Breast epithelium (tissue), 4 donors: ENCODE data around the gene CBX6. TPM values are rescaled to one million over a fixed set of nuclear protein-coding genes. Genes with fewer than 3 reads are reported as not detected.

Experiments
- DNase-seq, 2 donors: peaks; one replicate each; pipeline ENCODE4 v3.0.0-alpha.2; 2019; ENCODE audit warnings: low spot score in 2 of 2
- H3K27ac ChIP-seq, 2 donors: fragments of 200-600 bp; sonication (generic) in 1 of 2; one replicate each; pipeline ENCODE4 v1.5.1; 2016 to 2019; ENCODE audit warnings: mild to moderate bottlenecking in 1 of 2
- H3K27me3 ChIP-seq, 2 donors: fragments of 200-600 bp; sonication (generic) in 1 of 2; one replicate each; pipeline versions ENCODE4 v1.5.1 to v1.6.0; 2017 to 2019; ENCODE audit warnings: control low read depth in 1 of 2, mild to moderate bottlenecking in 1 of 2
- H3K36me3 ChIP-seq: fragments of 200-600 bp; one replicate; pipeline ENCODE4 v1.5.1; 2019
- H3K4me1 ChIP-seq, 2 donors: fragments of 200-600 bp; sonication (generic); one replicate each; pipeline ENCODE4 v1.5.1; 2016 to 2019; ENCODE audit warnings: control low read depth in 1 of 2
- H3K4me3 ChIP-seq, 3 donors: fragments of 200-600 bp; sonication (generic); 1 replicate in 2 of 3; 2 replicates in 1 of 3; pipeline ENCODE4 v1.5.1; 2016 to 2019; ENCODE audit warnings: mild to moderate bottlenecking in 3 of 3, moderate library complexity in 2 of 3
- H3K9me3 ChIP-seq, 2 donors: fragments of 200-600 bp; sonication (generic) in 1 of 2; one replicate each; pipeline ENCODE4 v1.5.1; 2016 to 2019; ENCODE audit warnings: control low read depth in 1 of 2
- POLR2A ChIP-seq: fragments of 450-650 bp; IDR thresholded peaks from one replicate; pipeline ENCODE4 v1.6.1; 2016; ENCODE audit warnings: antibody characterized with exemption, mild to moderate bottlenecking, moderate library complexity
- POLR2AphosphoS5 ChIP-seq, 3 donors: sonication (generic); formaldehyde crosslinking; IDR thresholded peaks; one replicate each; pipeline ENCODE4 v1.6.1; 2017; ENCODE audit warnings: antibody characterized with exemption in 3 of 3
- intact Hi-C: fragments of 100-400 bp; cut with DNase I; formaldehyde crosslinking; loops from one replicate; pipeline ENCODE4 v1.15.1; 2023; ENCODE audit warnings: low total_unique reads
- total RNA-seq, 3 donors: library from RNA; depleted of rRNA; stranded (reverse); fragments of >200 nt; gene quantifications; one replicate each; pipeline ENCODE4 v1.1.0, GENCODE V29; 2016
- TF ChIP-seq, protein P1 (sequence below), 3 donors: fragments of 450-650 bp; IDR thresholded peaks; one replicate each; pipeline ENCODE4 v1.5.1; 2016 to 2017; ENCODE audit warnings: antibody characterized with exemption in 3 of 3, mild to moderate bottlenecking in 3 of 3, moderate library complexity in 3 of 3

CBX6 gene
- total RNA-seq, 3 donors from 2014 or later: 20.2 to 34.7 (median 25.9) TPM

DNA sequence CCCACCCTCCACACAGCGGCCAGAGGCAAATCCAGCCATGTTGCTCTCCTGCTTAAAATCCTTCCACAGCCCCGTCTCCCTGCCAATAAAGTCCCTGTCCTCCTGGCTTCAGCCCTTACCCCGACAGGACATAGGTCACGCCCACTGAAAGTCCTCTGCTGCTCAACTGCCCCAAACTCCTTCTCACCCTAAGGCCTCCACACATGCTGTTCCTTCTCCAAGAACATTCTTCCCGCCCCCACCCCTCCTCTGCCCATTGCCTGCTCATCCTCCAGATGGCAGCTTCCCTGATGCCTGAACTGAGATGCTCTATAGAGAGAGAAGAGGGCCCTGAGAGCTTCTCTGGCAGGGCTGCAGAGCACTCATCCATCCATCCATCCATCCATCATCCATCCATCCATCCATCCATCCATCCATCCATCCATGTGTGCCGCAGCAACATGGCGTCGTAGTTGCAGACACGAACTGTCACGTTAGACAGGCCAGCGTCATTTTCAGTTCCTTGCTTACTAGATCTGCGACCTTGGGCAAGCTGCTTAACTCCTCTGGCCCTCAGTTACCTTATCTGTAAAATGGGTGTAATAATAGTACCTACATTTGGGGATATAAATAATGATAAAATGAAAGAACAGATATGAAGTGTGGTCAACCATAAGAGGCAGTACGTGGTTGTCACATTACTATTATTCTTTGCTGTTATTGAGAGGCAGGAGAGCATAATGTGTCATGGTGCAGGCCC lies 37.6 kb downstream of the CBX6 start:
- no peak for DNase-seq
- Histone ChIP-seq H3K4me3 (no peak overlapping the region), H3K27me3 (no peaks in the 10 kb centered on the region), H3K27ac (no peak overlapping the region), H3K9me3 (no peaks in the 10 kb centered on the region), H3K36me3 (no peaks in the 10 kb centered on the region), H3K4me1 (no peaks in the 10 kb centered on the region)
- intact Hi-C loops: no loop called here
- no peak for TF ChIP-seq POLR2AphosphoS5 (IDR thresholded peaks at IDR 0.05)
- TF ChIP-seq POLR2A: no peak
- TF ChIP-seq, protein P1, sequence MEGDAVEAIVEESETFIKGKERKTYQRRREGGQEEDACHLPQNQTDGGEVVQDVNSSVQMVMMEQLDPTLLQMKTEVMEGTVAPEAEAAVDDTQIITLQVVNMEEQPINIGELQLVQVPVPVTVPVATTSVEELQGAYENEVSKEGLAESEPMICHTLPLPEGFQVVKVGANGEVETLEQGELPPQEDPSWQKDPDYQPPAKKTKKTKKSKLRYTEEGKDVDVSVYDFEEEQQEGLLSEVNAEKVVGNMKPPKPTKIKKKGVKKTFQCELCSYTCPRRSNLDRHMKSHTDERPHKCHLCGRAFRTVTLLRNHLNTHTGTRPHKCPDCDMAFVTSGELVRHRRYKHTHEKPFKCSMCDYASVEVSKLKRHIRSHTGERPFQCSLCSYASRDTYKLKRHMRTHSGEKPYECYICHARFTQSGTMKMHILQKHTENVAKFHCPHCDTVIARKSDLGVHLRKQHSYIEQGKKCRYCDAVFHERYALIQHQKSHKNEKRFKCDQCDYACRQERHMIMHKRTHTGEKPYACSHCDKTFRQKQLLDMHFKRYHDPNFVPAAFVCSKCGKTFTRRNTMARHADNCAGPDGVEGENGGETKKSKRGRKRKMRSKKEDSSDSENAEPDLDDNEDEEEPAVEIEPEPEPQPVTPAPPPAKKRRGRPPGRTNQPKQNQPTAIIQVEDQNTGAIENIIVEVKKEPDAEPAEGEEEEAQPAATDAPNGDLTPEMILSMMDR (IDR thresholded peaks at IDR 0.05): no peak

DNA sequence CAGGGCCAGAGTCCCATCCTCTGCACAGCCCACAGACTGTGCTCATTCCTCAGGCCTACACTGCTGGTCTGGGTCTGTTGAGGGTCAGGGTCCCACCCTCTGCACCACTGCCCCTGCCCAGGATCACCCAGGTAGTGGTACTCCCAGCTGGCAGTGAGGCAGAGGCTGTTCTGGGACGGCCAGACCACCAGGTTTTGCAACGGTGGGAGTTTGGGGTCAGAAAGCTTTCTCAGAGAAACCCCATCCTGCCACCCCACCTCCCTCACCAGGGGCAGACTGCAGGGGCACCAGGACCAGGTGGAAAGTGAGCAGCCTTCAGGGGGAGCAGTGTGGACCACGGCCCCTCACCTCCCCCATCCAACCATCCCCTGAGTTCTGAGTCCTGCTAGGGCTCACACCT lies 39.0 kb downstream of the CBX6 start:
- Histone ChIP-seq H3K27ac (no peak overlapping the region), H3K36me3 (no peaks in the 10 kb centered on the region), H3K4me3 (no peak overlapping the region), H3K4me1 (no peaks in the 10 kb centered on the region), H3K27me3 (no peaks in the 10 kb centered on the region), H3K9me3 (no peaks in the 10 kb centered on the region)
- no peak for DNase-seq
- TF ChIP-seq, protein P1 (IDR thresholded peaks at IDR 0.05): no peak
- TF ChIP-seq POLR2A: no peak
- TF ChIP-seq POLR2AphosphoS5 (IDR thresholded peaks at IDR 0.05): no peak
- intact Hi-C loops: no loop called here

DNA sequence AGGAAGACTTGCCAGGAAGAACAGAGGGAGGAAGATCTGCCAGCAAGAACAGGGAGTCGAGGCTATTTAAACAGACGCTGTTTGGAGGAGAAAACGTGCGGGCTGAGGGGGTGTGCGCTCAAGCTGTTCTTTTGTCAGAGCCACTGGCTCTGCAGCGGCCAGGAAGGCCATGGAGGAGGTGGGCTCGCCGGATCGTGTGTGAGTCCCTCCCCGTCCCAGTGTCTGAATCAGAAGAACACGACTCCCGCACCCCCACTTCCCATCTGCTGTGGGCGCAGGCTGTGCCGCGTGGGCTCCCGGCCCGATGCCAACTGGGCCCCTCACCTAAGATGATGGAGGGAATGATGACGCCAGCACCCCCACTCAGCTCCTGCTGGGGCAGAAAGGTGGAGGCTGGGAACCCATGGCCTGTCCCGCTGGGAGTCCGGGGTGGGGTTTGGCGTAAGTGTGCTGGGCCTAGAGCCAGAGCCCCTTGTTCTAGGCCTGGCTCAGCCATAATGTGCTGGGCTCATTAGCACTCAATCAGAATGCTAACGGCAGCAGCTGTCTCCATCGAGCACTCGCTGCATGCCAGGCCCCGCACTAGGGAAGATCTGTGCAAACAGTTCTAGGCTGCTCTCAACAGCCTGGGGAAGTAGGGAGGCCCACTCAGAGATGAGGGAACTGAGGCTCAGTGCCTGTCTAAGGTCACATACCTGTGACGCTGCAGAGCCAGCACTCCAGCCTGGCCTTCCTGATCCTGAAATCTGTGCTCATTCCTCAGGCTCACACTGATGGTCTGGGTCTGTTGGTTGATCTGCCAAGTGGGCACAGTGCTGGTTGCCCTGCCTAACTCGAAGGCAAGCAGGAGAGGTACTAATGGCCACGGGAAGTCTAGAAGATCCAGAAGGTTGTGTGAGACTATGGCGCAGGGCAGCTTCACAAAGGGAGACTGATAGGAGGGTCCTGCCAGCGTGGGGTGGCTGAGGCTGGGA lies 39.7 kb downstream of the CBX6 start:
- H3K27ac ChIP-seq: no peak overlapping the region
- TF ChIP-seq POLR2A (no peak), POLR2AphosphoS5 (IDR thresholded peaks at IDR 0.05) (no peak)
- TF ChIP-seq, protein P1 (IDR thresholded peaks at IDR 0.05): no peak
- H3K27me3 ChIP-seq: no peaks in the 10 kb centered on the region
- no peaks in the 10 kb centered on the region for H3K36me3 ChIP-seq
- no peak overlapping the region for H3K4me3 ChIP-seq
- H3K9me3 ChIP-seq: no peaks in the 10 kb centered on the region
- H3K4me1 ChIP-seq: no peaks in the 10 kb centered on the region
- intact Hi-C loops: no loop called here
- DNase-seq: no peak

DNA sequence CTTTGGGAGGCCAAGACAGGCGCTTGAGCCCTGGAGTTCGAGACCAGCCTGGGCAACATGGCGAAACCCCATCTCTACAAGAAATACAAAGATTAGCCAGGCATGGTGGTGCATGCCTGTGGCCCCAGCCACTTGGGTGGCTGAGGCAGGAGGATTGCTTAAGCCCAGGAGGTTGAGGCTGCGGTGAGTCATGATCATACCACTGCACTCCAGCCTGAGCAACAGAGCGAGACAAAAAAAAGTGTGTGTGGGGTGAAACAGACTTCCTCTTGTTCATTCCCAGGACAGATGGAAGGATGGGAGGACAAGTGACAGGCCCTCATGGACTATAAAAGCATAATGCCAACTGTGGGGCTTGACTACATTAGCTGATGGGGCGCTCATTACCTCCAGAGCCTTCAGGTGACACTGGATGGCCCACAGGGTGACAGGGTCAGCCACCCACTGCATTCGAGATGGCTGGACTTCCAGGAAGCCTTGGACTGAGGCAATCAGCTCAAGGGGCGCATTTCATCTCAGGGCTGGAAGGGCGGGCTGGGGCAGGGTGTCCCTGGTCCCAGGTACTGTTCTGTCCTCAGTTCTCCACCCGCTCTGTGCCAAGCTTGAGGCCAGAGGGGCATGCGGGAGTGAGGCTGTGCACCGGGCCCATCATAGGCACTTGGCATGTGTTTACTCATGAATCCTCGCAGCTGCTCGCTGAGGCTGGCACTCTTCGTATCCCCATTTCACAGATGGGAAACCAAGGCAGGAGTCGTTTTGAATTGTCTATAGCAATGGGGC lies 40.7 kb downstream of the CBX6 start:
- Histone ChIP-seq H3K4me1 (no peaks in the 10 kb centered on the region), H3K27ac (no peak overlapping the region), H3K27me3 (no peaks in the 10 kb centered on the region), H3K4me3 (no peak overlapping the region), H3K9me3 (no peaks in the 10 kb centered on the region), H3K36me3 (no peaks in the 10 kb centered on the region)
- TF ChIP-seq POLR2A (no peak), POLR2AphosphoS5 (IDR thresholded peaks at IDR 0.05) (no peak)
- TF ChIP-seq, protein P1 (IDR thresholded peaks at IDR 0.05): no peak
- no peak for DNase-seq
- intact Hi-C loops: no loop called here
